Fibroblast of lung (primary cell): ENCODE data around the gene BCL2L13. TPM values are rescaled to one million over a fixed set of nuclear protein-coding genes. Genes with fewer than 3 reads are reported as not detected.

Source experiments
- DNase-seq, 2 donors: peaks; one replicate each; pipeline versions ENCODE4 v3.0.0 to v3.0.0-alpha.2; 2010; ENCODE audit warnings: low read depth in 2 of 2
- H2AFZ ChIP-seq: 2 replicates; pipeline ENCODE4 v1.5.1; 2012; ENCODE audit warnings: low read length, control low read depth, inconsistent platforms
- H3K27ac ChIP-seq: 2 replicates; pipeline ENCODE4 v1.5.1; 2011; ENCODE audit warnings: low read length, control low read depth; ENCODE audit not compliant: insufficient read depth
- H3K27me3 ChIP-seq: 2 replicates; pipeline ENCODE4 v1.5.1; 2011; ENCODE audit warnings: mild to moderate bottlenecking, low read length; ENCODE audit not compliant: control insufficient read depth, insufficient read depth
- H3K36me3 ChIP-seq: 2 replicates; pipeline ENCODE4 v1.5.1; 2011; ENCODE audit warnings: low read length; ENCODE audit not compliant: control insufficient read depth, insufficient read depth
- H3K4me1 ChIP-seq: 2 replicates; pipeline ENCODE4 v1.5.1; 2011; ENCODE audit warnings: low read length; ENCODE audit not compliant: control insufficient read depth, insufficient read depth; ENCODE audit errors: extremely low read depth
- H3K4me2 ChIP-seq: 2 replicates; pipeline ENCODE4 v1.5.1; 2011; ENCODE audit warnings: low read length, control low read depth; ENCODE audit not compliant: insufficient read depth; ENCODE audit errors: extremely low read depth
- H3K4me3 ChIP-seq, 4 experiments: fragments of 200-600 bp in 1 of 4; sonication (generic) in 1 of 4; replicated peaks in 1 of 4; 2 replicates each; pipeline ENCODE4 v1.5.1; 2011 to 2016; ENCODE audit warnings: low read length in 4 of 4, low read depth in 3 of 4, mild to moderate bottlenecking in 3 of 4, control low read depth in 2 of 4, inconsistent platforms in 1 of 4, mixed read lengths in 1 of 4; ENCODE audit not compliant: insufficient read depth in 1 of 4; ENCODE audit errors: control extremely low read depth in 1 of 4
- H3K79me2 ChIP-seq: 2 replicates; pipeline ENCODE4 v1.5.1; 2012; ENCODE audit warnings: mild to moderate bottlenecking, low read length, inconsistent platforms; ENCODE audit not compliant: control insufficient read depth, insufficient read depth
- H3K9ac ChIP-seq: 2 replicates; pipeline ENCODE4 v1.5.1; 2011; ENCODE audit warnings: mild to moderate bottlenecking, low read length, control low read depth; ENCODE audit not compliant: insufficient read depth
- H3K9me3 ChIP-seq: 2 replicates; pipeline ENCODE4 v1.5.1; 2012; ENCODE audit warnings: low read depth, low read length; ENCODE audit not compliant: control insufficient read depth, insufficient read depth
- H4K20me1 ChIP-seq: 2 replicates; pipeline ENCODE4 v1.5.1; 2011; ENCODE audit warnings: low read length; ENCODE audit not compliant: control insufficient read depth, insufficient read depth; ENCODE audit errors: extremely low read depth
- EZH2 ChIP-seq: IDR thresholded peaks from 2 replicates; pipeline ENCODE4 v1.5.1; 2012; ENCODE audit warnings: low read length, control low read depth, mild to moderate bottlenecking; ENCODE audit errors: missing control alignments
- polyA plus RNA-seq, 2 donors: library from polyadenylated mRNA; depleted of rRNA in 1 of 2; stranded (reverse) in 1 of 2; unstranded in 1 of 2; fragments of >200 nt; gene quantifications; 2 replicates each; pipeline ENCODE4 v1.2.1, GENCODE V29; 2011 to 2012; ENCODE audit warnings: missing spikeins in 1 of 2
- total RNA-seq: library from RNA; depleted of rRNA; stranded (reverse); fragments of >200 nt; gene quantifications from 2 replicates; pipeline ENCODE4 v1.2.1, GENCODE V29; 2014
- TF ChIP-seq, protein P1 (sequence below), 2 donors: IDR thresholded peaks in 1 of 2; conservative IDR thresholded peaks in 1 of 2; 1 replicate in 1 of 2; 2 replicates in 1 of 2; pipeline ENCODE4 v1.5.1; 2011 to 2012; ENCODE audit warnings: low read length in 2 of 2, control low read depth in 1 of 2, inconsistent platforms in 1 of 2, low read depth in 1 of 2, mild to moderate bottlenecking in 1 of 2

The BCL2L13 gene
- total and polyA plus RNA-seq, 2 donors (not counting 1 experiment from before 2014, with no cell fraction given) = 65.1 to 76.8 TPM

GRCh38 chr22:17712441-17712840, 73.9 kb downstream of the BCL2L13 start:
- no peaks in the 10 kb centered on the region for H3K36me3 ChIP-seq
- H3K4me1 ChIP-seq = no peaks in the 10 kb centered on the region
- no peaks in the 10 kb centered on the region for H3K27me3 ChIP-seq
- H3K9me3 ChIP-seq = no peaks in the 10 kb centered on the region
- no peak overlapping the region for H3K27ac ChIP-seq
- no peaks in the 10 kb centered on the region for H4K20me1 ChIP-seq
- H3K4me3 ChIP-seq = no peak overlapping the region
- DNase-seq = peak; percentile 29 to 63
- peak overlapping the region; percentile 32 for H3K4me2 ChIP-seq
- no peak overlapping the region for H2AFZ ChIP-seq
- TF ChIP-seq, protein P1, sequence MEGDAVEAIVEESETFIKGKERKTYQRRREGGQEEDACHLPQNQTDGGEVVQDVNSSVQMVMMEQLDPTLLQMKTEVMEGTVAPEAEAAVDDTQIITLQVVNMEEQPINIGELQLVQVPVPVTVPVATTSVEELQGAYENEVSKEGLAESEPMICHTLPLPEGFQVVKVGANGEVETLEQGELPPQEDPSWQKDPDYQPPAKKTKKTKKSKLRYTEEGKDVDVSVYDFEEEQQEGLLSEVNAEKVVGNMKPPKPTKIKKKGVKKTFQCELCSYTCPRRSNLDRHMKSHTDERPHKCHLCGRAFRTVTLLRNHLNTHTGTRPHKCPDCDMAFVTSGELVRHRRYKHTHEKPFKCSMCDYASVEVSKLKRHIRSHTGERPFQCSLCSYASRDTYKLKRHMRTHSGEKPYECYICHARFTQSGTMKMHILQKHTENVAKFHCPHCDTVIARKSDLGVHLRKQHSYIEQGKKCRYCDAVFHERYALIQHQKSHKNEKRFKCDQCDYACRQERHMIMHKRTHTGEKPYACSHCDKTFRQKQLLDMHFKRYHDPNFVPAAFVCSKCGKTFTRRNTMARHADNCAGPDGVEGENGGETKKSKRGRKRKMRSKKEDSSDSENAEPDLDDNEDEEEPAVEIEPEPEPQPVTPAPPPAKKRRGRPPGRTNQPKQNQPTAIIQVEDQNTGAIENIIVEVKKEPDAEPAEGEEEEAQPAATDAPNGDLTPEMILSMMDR (conservative IDR thresholded peaks at IDR 0.05 in 1 of 2, IDR thresholded peaks at IDR 0.05 in 1 of 2; ENCODE audit: low read depth in 1 of 2, low read length in 2 of 2) = no peak
- TF ChIP-seq EZH2 = no peak
- no peak overlapping the region for H3K9ac ChIP-seq
- peaks cover 7% of the 10 kb centered on the region for H3K79me2 ChIP-seq

GRCh38 chr22:17716529-17716928, 78.0 kb downstream of the BCL2L13 start:
- no peaks in the 10 kb centered on the region for H3K9me3 ChIP-seq
- DNase-seq = no peak
- H3K4me3 ChIP-seq = no peak overlapping the region
- TF ChIP-seq, protein P1 (conservative IDR thresholded peaks at IDR 0.05 in 1 of 2, IDR thresholded peaks at IDR 0.05 in 1 of 2; ENCODE audit: low read depth in 1 of 2, low read length in 2 of 2) = no peak
- no peak for TF ChIP-seq EZH2
- H3K36me3 ChIP-seq = no peaks in the 10 kb centered on the region
- no peak overlapping the region for H3K9ac ChIP-seq
- H3K4me1 ChIP-seq = no peaks in the 10 kb centered on the region
- no peak overlapping the region for H3K4me2 ChIP-seq
- no peak overlapping the region for H3K27ac ChIP-seq
- no peak overlapping the region for H2AFZ ChIP-seq
- no peaks in the 10 kb centered on the region for H3K79me2 ChIP-seq
- H3K27me3 ChIP-seq = no peaks in the 10 kb centered on the region
- H4K20me1 ChIP-seq = no peaks in the 10 kb centered on the region

- DNase-seq = peak; percentile 38 to 53
Observed at GRCh38 chr22:17717708-17718107, 79.2 kb downstream of the BCL2L13 start.

More at GRCh38 chr22:17717708-17718107, 79.2 kb downstream of the BCL2L13 start:
- H3K79me2 ChIP-seq = no peaks in the 10 kb centered on the region
- TF ChIP-seq EZH2 = no peak
- H3K4me2 ChIP-seq = no peak overlapping the region
- H3K4me1 ChIP-seq = no peaks in the 10 kb centered on the region
- H3K9ac ChIP-seq = no peak overlapping the region
- H3K27me3 ChIP-seq = no peaks in the 10 kb centered on the region
- H3K9me3 ChIP-seq = no peaks in the 10 kb centered on the region
- no peak overlapping the region for H2AFZ ChIP-seq
- H4K20me1 ChIP-seq = no peaks in the 10 kb centered on the region
- no peaks in the 10 kb centered on the region for H3K36me3 ChIP-seq
- no peak overlapping the region for H3K27ac ChIP-seq
- no peak overlapping the region for H3K4me3 ChIP-seq
